Esophagus squamous epithelium (tissue), 5 donors: ENCODE data around the gene MYO1C. TPM values are rescaled to one million over a fixed set of nuclear protein-coding genes. Genes with fewer than 3 reads are reported as not detected.
A peak's percentile ranks its signal among the peaks of the same experiment; 100 is the strongest.
"Not testable (repeated sequence)": the region's sequence is repeated elsewhere in the genome, so short reads cannot be mapped to it uniquely, and the experiment has no call there.

Experiments
- DNase-seq: peaks from one replicate; lab custom pipeline; 2025; lab: John Stamatoyannopoulos, UW
- H3K27ac ChIP-seq, 4 donors: fragments of 200-600 bp; sonication (generic); one replicate each; pipeline ENCODE4 v1.5.1; 2016 to 2019; ENCODE audit warnings: mild to moderate bottlenecking in 1 of 4
- H3K27me3 ChIP-seq, 4 donors: fragments of 200-600 bp; sonication (generic); 1 replicate in 3 of 4; 2 replicates in 1 of 4; pipeline versions ENCODE4 v1.5.1 to v1.6.0; 2017 to 2021; ENCODE audit warnings: antibody characterized with exemption in 1 of 4
- H3K36me3 ChIP-seq, 3 donors: fragments of 200-600 bp; sonication (generic); one replicate each; pipeline ENCODE4 v1.5.1; 2016 to 2019
- H3K4me1 ChIP-seq, 3 donors: fragments of 200-600 bp; sonication (generic); one replicate each; pipeline ENCODE4 v1.5.1; 2017 to 2019
- H3K4me3 ChIP-seq, 4 donors: fragments of 200-600 bp; sonication (generic); 1 replicate in 3 of 4; 2 replicates in 1 of 4; pipeline ENCODE4 v1.5.1; 2016 to 2019; ENCODE audit warnings: mild to moderate bottlenecking in 2 of 4, moderate library complexity in 1 of 4
- H3K9me3 ChIP-seq, 3 donors: fragments of 200-600 bp; sonication (generic); one replicate each; pipeline ENCODE4 v1.5.1; 2016 to 2019
- POLR2A ChIP-seq, 4 donors: fragments of 450-650 bp; IDR thresholded peaks; one replicate each; pipeline ENCODE4 v1.6.1; 2017; ENCODE audit warnings: antibody characterized with exemption in 4 of 4, mild to moderate bottlenecking in 4 of 4, moderate library complexity in 3 of 4
- WGBS, 2 donors: methylation state at CpG; one replicate each; pipeline ENCODE4 v1.1.5; 2018; 5-methylcytosine and 5-hydroxymethylcytosine counted together
- intact Hi-C: fragments of 100-400 bp; cut with DNase I; formaldehyde crosslinking; loops from one replicate; pipeline ENCODE4 v1.15.0; 2022
- total RNA-seq, 4 donors: library from RNA; depleted of rRNA; stranded (reverse); fragments of >200 nt; gene quantifications; one replicate each; pipeline ENCODE4 v1.1.0, GENCODE V29; 2016
- TF ChIP-seq, protein P1 (sequence below), 6 experiments: fragments of 450-650 bp in 4 of 6; fragments of 200-600 bp in 2 of 6; sonication (generic) in 2 of 6; IDR thresholded peaks; one replicate each; pipeline ENCODE4 v1.5.1; 2016 to 2019; ENCODE audit warnings: antibody characterized with exemption in 6 of 6, mild to moderate bottlenecking in 4 of 6, moderate library complexity in 4 of 6
- donor health status: DM: yes; HTN: yes; CAD: no.

Gene MYO1C
- total RNA-seq, 4 donors from 2014 or later: 62.0 to 80.5 (median 64.2) TPM

DNA sequence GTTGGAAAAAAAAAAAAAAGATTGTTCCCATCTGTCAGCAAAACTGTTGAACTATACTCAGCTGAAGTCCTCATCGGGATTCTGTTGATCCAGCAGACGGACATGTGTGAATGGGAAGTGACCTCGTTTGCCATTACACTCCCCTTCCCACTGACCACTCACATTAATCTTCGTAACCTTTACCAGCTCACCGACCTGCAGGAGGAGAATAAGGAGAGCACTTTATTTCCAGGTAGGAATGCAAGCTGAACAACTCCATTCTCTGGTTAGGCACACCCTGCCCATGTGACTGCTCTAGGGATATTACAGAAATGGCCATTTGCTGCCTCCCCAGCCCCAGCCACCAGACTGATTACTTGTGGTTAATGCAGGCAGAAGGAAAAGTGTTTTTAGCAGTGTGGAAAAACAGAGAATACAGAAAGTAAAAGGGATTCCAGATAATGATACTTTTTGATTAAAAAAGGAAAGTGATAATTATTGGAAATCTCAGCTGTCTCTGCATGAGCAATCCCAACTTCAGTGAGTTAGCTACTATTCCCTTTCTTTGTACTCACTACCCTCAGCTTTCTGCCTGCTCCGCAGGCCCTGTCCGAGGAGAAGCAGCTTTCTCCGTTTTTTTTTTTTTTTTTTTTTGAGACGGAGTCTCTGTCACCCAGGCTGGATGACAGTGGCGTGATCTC lies 68.9 kb downstream of the MYO1C start:
- no peaks in the 10 kb centered on the region for H3K27me3 ChIP-seq
- intact Hi-C loops: no loop called here
- TF ChIP-seq, protein P1, sequence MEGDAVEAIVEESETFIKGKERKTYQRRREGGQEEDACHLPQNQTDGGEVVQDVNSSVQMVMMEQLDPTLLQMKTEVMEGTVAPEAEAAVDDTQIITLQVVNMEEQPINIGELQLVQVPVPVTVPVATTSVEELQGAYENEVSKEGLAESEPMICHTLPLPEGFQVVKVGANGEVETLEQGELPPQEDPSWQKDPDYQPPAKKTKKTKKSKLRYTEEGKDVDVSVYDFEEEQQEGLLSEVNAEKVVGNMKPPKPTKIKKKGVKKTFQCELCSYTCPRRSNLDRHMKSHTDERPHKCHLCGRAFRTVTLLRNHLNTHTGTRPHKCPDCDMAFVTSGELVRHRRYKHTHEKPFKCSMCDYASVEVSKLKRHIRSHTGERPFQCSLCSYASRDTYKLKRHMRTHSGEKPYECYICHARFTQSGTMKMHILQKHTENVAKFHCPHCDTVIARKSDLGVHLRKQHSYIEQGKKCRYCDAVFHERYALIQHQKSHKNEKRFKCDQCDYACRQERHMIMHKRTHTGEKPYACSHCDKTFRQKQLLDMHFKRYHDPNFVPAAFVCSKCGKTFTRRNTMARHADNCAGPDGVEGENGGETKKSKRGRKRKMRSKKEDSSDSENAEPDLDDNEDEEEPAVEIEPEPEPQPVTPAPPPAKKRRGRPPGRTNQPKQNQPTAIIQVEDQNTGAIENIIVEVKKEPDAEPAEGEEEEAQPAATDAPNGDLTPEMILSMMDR (IDR thresholded peaks at IDR 0.05): no peak
- no peak for TF ChIP-seq POLR2A (IDR thresholded peaks at IDR 0.05)
- DNase-seq: no peak
- peaks cover 9 to 87% (median 14%) of the 10 kb centered on the region in 3 donors for H3K36me3 ChIP-seq
- WGBS, 2 donors: 63% methylated on average over 10 of the region's 10 CpGs
- H3K4me1 ChIP-seq: peaks cover 0 to 32% (median 18%) of the 10 kb centered on the region in 3 donors
- H3K27ac ChIP-seq: peak overlapping the region in 3 of 4 donors; percentile 71 to 83 (median 78)
- H3K4me3 ChIP-seq: no peak overlapping the region
- H3K9me3 ChIP-seq: no peaks in the 10 kb centered on the region

DNA sequence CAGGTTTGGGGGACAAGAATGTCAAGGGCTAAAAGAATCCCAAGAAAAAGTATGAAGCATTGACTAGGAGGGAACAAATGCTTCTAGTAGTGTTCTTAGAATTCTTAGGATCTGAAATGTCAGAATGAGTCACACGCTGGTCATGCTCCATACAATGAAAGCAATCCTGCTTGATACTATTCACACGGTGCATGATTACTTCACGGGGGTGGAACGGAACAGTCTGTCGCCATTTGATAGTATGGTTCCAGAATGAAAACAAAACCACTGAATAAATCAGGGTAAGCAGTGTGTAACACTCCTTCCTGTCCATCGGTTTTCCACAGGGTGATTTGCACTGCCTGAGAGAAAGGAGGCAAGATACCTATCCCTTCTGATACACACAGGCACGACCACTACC lies 69.6 kb downstream of the MYO1C start:
- DNase-seq: no peak
- no peaks in the 10 kb centered on the region for H3K27me3 ChIP-seq
- TF ChIP-seq, protein P1 (IDR thresholded peaks at IDR 0.05): no peak
- TF ChIP-seq POLR2A (IDR thresholded peaks at IDR 0.05): no peak
- peaks cover 9 to 87% (median 14%) of the 10 kb centered on the region in 3 donors for H3K36me3 ChIP-seq
- H3K4me1 ChIP-seq: peaks cover 0 to 29% (median 18%) of the 10 kb centered on the region in 3 donors
- H3K27ac ChIP-seq: peak overlapping the region; percentile 49 to 83 (median 74)
- WGBS, 2 donors: 22 to 31% methylated on average over 6 to 7 of the region's 7 CpGs
- intact Hi-C loops: no loop called here
- H3K4me3 ChIP-seq: no peak overlapping the region
- no peaks in the 10 kb centered on the region for H3K9me3 ChIP-seq

DNA sequence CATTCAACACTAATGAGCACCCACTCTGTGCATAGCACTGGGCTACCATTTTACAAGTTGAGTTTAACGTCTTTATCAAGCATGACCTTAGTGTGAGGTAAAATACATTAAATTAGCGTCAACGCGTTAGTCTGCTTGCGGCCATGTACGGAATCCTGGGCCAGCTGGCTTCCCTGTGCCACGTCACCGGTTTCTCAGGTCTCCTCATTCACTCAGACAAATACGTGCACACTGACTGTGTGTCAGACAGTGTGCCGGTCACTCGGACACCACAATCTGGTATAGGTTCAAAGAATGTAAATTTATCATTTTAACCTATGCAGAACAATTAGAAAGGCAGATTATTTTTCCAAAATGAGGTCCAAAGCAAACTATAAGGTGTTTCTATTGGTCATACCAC lies 71.0 kb downstream of the MYO1C start:
- H3K9me3 ChIP-seq: no peaks in the 10 kb centered on the region
- TF ChIP-seq, protein P1 (IDR thresholded peaks at IDR 0.05): no peak
- TF ChIP-seq POLR2A (IDR thresholded peaks at IDR 0.05): no peak
- H3K4me3 ChIP-seq: no peak overlapping the region
- WGBS, 2 donors: 93 to 94% methylated on average over 11 of the region's 11 CpGs
- no peak for DNase-seq
- no peak overlapping the region for H3K27ac ChIP-seq
- H3K36me3 ChIP-seq: peaks cover 9 to 90% (median 14%) of the 10 kb centered on the region in 3 donors
- H3K27me3 ChIP-seq: no peaks in the 10 kb centered on the region
- intact Hi-C loops: no loop called here
- peaks cover 0 to 26% (median 18%) of the 10 kb centered on the region in 3 donors for H3K4me1 ChIP-seq

DNA sequence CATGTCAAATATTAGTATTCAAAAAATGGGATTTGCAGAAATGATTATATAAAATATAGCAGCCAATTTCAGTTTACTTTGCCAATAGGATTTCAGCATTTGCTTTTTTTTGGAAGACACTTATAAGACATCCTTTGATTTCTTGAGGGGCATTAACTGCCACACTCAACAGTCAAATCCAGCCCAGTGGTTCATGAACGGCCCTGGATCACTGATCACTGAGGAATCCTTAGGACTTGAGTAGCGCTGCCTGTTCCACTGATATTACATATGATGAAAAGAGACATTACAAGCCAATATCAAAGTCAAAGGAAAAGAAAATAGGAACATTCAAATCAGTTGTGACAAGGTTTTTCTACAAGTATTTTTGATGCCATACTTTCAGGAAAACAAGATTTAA lies 71.5 kb downstream of the MYO1C start:
- Histone ChIP-seq H3K27ac (no peak overlapping the region), H3K36me3 (peaks cover 9 to 90% (median 14%) of the 10 kb centered on the region in 3 donors), H3K9me3 (no peaks in the 10 kb centered on the region), H3K4me1 (peaks cover 0 to 26% (median 18%) of the 10 kb centered on the region in 3 donors), H3K4me3 (no peak overlapping the region), H3K27me3 (no peaks in the 10 kb centered on the region)
- intact Hi-C loops: no loop called here
- WGBS, 2 donors: 82 to 88% methylated on average over 2 of the region's 2 CpGs
- TF ChIP-seq, protein P1 (IDR thresholded peaks at IDR 0.05): no peak
- no peak for TF ChIP-seq POLR2A (IDR thresholded peaks at IDR 0.05)
- DNase-seq: no peak

DNA sequence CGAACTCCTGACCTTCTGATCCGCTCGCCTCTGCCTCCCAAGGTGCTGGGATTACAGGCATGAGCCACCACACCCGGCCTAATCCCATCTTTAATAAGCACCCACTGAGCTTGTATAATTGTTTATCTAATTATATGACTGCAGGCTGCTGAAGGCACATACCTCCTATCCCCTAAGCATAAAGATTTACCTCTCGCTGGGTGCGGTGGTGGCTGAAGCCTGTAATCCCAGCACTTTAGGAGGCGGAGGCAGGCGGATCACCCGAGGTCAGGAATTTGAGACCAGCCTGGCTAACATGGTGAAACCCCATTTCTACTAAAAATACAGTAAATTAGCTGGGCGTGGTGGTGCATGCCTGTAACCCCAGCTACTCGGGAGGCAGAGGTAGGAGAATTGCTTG lies 72.3 kb downstream of the MYO1C start:
- intact Hi-C loops: no loop called here
- Histone ChIP-seq H3K9me3 (no peaks in the 10 kb centered on the region), H3K27ac (no peak overlapping the region), H3K27me3 (no peaks in the 10 kb centered on the region), H3K36me3 (peaks cover 6 to 87% (median 9%) of the 10 kb centered on the region in 3 donors), H3K4me1 (peaks cover 0 to 26% (median 18%) of the 10 kb centered on the region in 3 donors), H3K4me3 (no peak overlapping the region)
- no peak for DNase-seq
- WGBS, 2 donors: 96 to 98% methylated on average over 11 of the region's 11 CpGs
- TF ChIP-seq, protein P1 (IDR thresholded peaks at IDR 0.05): no peak

DNA sequence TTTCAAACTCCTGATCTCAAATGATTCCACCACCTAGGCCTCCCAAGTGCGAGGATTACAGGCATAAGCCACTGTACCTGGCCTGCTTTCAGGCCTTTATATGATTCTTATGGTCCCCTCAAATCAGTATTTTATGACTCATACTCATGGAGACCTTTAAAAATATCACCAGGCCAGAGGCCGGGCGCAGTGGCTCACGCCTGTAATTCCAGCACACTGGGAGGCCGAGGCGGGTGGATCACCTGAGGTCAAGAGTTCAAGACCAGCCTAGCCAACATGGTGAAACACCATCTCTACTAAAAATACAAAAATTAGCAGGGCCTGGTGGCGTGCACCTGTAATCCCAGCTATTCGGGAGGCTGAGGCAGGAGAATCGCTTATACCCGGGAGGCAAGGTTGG lies 74.0 kb downstream of the MYO1C start:
- H3K27ac ChIP-seq, intact Hi-C loops, H3K4me3 ChIP-seq, H3K9me3 ChIP-seq, H3K27me3 ChIP-seq, DNase-seq: not testable (repeated sequence)
- WGBS, 2 donors: 86 to 93% methylated on average over 5 to 8 of the region's 10 CpGs
- H3K36me3 ChIP-seq: peaks cover 6 to 77% (median 9%) of the 10 kb centered on the region in 3 donors
- peaks cover 0 to 20% (median 13%) of the 10 kb centered on the region in 3 donors for H3K4me1 ChIP-seq
